K562 (cell line): ENCODE results near the gene SPAG7. TPM values are rescaled to one million over a fixed set of nuclear protein-coding genes. Genes with fewer than 3 reads are reported as not detected.

ENCODE experiments used
- BCL6 ChIP-seq: fragments of 250-450 bp; sonication (Bioruptor Pico); IDR thresholded peaks from 2 replicates; pipeline ENCODE4 v1.4.0; 2020
- BHLHE40 ChIP-seq: IDR thresholded peaks from 2 replicates; pipeline ENCODE4 v1.6.1; 2011; ENCODE audit warnings: low read length, improper control_type of control experiment
- CXXC5 ChIP-seq: fragments of 250-450 bp; sonication (Bioruptor Pico); IDR thresholded peaks from 2 replicates; pipeline ENCODE4 v1.8.0; 2022; ENCODE audit warnings: inconsistent platforms, mild to moderate bottlenecking, moderate library complexity
- GATA2 ChIP-seq: sonication (generic); formaldehyde crosslinking; IDR thresholded peaks from 2 replicates; pipeline ENCODE4 v1.4.0; 2020; ENCODE audit warnings: mild to moderate bottlenecking, missing genetic modification reagents
- NR4A1 ChIP-seq, 2 experiments: fragments of 250-450 bp in 1 of 2; fragments of 450-650 bp in 1 of 2; sonication (Bioruptor Pico) in 1 of 2; IDR thresholded peaks; 2 replicates each; pipeline versions ENCODE4 v1.4.0 to v1.6.1; 2016 to 2020; ENCODE audit warnings: mild to moderate bottlenecking in 2 of 2, missing compliant biosample characterization in 1 of 2, missing genetic modification characterization in 1 of 2, moderate library complexity in 1 of 2
- OTX1 ChIP-seq: fragments of 450-650 bp; formaldehyde crosslinking; IDR thresholded peaks from 2 replicates; pipeline ENCODE4 v1.4.0; 2022; ENCODE audit warnings: mild to moderate bottlenecking
- RFX1 ChIP-seq: fragments of 450-650 bp; IDR thresholded peaks from 2 replicates; pipeline ENCODE4 v1.6.1; 2016; ENCODE audit warnings: mild to moderate bottlenecking, moderate library complexity
- TAF7 ChIP-seq: fragments of 450-650 bp; IDR thresholded peaks from 2 replicates; pipeline ENCODE4 v1.6.1; 2016; ENCODE audit warnings: missing genetic modification characterization, missing compliant biosample characterization
- ZBTB7A ChIP-seq: IDR thresholded peaks from 2 replicates; pipeline ENCODE4 v1.6.1; 2011; ENCODE audit warnings: low read depth, mild to moderate bottlenecking, low read length, moderate library complexity, borderline replicate concordance; ENCODE audit not compliant: control insufficient read depth
- ZNF311 ChIP-seq: fragments of 250-450 bp; sonication (Bioruptor Pico); IDR thresholded peaks from 2 replicates; pipeline ENCODE4 v1.4.0; 2020; ENCODE audit warnings: mild to moderate bottlenecking, moderate library complexity
- polyA plus RNA-seq, 8 experiments: library from polyadenylated mRNA; depleted of rRNA in 4 of 8; stranded (reverse) in 5 of 8; unstranded in 3 of 8; fragments of >200 nt; fragmentation: Nextera tagmentation in 2 of 8; fragmentation: Illumina TruSeq in 1 of 8; extraction: Ambion mirVana in 2 of 8; extraction: Trizol in 1 of 8; gene quantifications; 2 replicates each; pipeline versions ENCODE4 v1.2.1 to v1.2.3, GENCODE V29; 2011 to 2014; ENCODE audit warnings: inconsistent platforms in 1 of 8, missing spikeins in 1 of 8
- total RNA-seq, 7 experiments: library from RNA; depleted of rRNA in 6 of 7; stranded (reverse); fragments of >200 nt in 6 of 7; fragmentation: Illumina TruSeq in 2 of 7; extraction: Trizol in 2 of 7; gene quantifications; 2 replicates each; pipeline versions ENCODE4 v1.2.1 to v1.2.3, GENCODE V29; 2011 to 2021; ENCODE audit warnings: low replicate concordance in 1 of 7
- TF ChIP-seq, protein P1 (sequence below), 3 experiments: fragments of 200-800 bp in 1 of 3; fragments of 250-450 bp in 1 of 3; fragments of 450-650 bp in 1 of 3; sonication (Bioruptor Pico) in 1 of 3; sonication (Bioruptor generic) in 1 of 3; formaldehyde crosslinking in 1 of 3; IDR thresholded peaks; 2 replicates each; pipeline versions ENCODE4 v1.6.1 to v1.8.0; 2016 to 2022; ENCODE audit warnings: mild to moderate bottlenecking in 2 of 3, missing genetic modification characterization in 2 of 3, missing compliant biosample characterization in 1 of 3, moderate library complexity in 1 of 3
- TF ChIP-seq, protein P2 (sequence below): IDR thresholded peaks from 2 replicates; pipeline ENCODE4 v1.6.1; 2012; ENCODE audit warnings: low read depth, low read length, improper control_type of control experiment, borderline replicate concordance
- TF ChIP-seq, protein P3 (sequence below): sonication (generic); IDR thresholded peaks from 2 replicates; pipeline ENCODE4 v1.6.1; 2016
- TF ChIP-seq, protein P4 (sequence below): fragments of 250-450 bp; sonication (Bioruptor Pico); IDR thresholded peaks from 2 replicates; pipeline ENCODE4 v1.4.0; 2020; ENCODE audit warnings: mild to moderate bottlenecking, moderate library complexity
- TF ChIP-seq, protein P5 (sequence below): fragments of 250-450 bp; sonication (Bioruptor Pico); IDR thresholded peaks from 2 replicates; pipeline ENCODE4 v1.4.0; 2020
- TF ChIP-seq, protein P6 (sequence below): fragments of 450-650 bp; formaldehyde crosslinking; conservative IDR thresholded peaks from 2 replicates; pipeline ENCODE4 v1.4.0; 2022; ENCODE audit warnings: mild to moderate bottlenecking, missing genetic modification characterization

Gene SPAG7
- total and polyA plus RNA-seq, 9 of the 15 experiments (the other 6 are each of a cell fraction or from before 2014, with no cell fraction given), result 5.6 to 53.5 (median 36.3) TPM

DNA sequence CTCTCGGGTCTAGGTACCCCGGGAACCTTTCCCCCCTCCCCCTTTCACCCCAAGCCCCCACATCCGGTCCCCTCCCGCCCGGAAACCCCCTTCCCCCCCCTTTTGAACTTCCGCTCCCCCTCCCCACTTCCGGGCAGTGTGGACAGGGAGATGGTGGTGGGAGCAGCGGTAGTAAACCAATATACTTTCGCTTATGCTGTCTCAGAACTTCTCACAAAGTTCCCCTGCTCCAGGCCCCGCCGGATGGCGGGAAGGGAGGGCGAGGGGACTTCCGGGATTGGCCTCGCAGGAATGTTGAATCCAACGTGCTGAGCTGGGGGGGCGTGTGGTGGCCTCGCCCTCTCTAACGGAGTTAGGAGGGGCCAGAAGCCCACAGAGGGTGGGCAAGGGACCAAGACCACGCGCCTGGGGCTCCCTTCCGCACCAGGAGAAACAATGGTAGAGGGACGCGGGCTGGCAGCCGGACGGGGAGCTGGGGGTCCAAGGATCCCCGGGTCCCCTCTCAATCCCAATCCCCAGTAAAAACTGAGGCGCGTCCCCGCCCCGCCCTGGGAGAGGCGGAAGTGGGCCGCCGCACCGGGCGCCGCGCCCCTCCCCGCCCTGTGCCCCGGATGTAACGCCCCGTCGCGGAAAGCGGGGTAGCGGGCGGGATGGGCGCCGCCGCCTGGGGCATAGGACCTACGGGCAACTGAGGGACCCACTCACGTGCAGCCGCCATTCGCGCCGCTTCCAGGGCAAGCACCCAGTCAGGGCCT lies 20.0 kb downstream of the SPAG7 start (continued):
- TF ChIP-seq, protein P1, sequence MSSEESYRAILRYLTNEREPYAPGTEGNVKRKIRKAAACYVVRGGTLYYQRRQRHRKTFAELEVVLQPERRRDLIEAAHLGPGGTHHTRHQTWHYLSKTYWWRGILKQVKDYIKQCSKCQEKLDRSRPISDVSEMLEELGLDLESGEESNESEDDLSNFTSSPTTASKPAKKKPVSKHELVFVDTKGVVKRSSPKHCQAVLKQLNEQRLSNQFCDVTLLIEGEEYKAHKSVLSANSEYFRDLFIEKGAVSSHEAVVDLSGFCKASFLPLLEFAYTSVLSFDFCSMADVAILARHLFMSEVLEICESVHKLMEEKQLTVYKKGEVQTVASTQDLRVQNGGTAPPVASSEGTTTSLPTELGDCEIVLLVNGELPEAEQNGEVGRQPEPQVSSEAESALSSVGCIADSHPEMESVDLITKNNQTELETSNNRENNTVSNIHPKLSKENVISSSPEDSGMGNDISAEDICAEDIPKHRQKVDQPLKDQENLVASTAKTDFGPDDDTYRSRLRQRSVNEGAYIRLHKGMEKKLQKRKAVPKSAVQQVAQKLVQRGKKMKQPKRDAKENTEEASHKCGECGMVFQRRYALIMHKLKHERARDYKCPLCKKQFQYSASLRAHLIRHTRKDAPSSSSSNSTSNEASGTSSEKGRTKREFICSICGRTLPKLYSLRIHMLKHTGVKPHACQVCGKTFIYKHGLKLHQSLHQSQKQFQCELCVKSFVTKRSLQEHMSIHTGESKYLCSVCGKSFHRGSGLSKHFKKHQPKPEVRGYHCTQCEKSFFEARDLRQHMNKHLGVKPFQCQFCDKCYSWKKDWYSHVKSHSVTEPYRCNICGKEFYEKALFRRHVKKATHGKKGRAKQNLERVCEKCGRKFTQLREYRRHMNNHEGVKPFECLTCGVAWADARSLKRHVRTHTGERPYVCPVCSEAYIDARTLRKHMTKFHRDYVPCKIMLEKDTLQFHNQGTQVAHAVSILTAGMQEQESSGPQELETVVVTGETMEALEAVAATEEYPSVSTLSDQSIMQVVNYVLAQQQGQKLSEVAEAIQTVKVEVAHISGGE (CRISPR knock-in tag; IDR thresholded peaks at IDR 0.05), result peak in 1 of 3 experiments; percentile 56; a peak in 1 of 6 replicates
- TF ChIP-seq, protein P2, sequence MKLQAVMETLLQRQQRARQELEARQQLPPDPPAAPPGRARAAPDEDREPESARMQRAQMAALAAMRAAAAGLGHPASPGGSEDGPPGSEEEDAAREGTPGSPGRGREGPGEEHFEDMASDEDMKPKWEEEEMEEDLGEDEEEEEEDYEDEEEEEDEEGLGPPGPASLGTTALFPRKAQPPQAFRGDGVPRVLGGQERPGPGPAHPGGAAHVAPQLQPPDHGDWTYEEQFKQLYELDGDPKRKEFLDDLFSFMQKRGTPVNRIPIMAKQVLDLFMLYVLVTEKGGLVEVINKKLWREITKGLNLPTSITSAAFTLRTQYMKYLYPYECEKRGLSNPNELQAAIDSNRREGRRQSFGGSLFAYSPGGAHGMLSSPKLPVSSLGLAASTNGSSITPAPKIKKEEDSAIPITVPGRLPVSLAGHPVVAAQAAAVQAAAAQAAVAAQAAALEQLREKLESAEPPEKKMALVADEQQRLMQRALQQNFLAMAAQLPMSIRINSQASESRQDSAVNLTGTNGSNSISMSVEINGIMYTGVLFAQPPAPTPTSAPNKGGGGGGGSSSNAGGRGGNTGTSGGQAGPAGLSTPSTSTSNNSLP, result no peak
- TF ChIP-seq CXXC5 (CRISPR knock-in tag), result peak; percentile 71
- TF ChIP-seq, protein P3, sequence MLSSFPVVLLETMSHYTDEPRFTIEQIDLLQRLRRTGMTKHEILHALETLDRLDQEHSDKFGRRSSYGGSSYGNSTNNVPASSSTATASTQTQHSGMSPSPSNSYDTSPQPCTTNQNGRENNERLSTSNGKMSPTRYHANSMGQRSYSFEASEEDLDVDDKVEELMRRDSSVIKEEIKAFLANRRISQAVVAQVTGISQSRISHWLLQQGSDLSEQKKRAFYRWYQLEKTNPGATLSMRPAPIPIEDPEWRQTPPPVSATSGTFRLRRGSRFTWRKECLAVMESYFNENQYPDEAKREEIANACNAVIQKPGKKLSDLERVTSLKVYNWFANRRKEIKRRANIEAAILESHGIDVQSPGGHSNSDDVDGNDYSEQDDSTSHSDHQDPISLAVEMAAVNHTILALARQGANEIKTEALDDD, result no peak
- TF ChIP-seq BCL6, result no peak
- TF ChIP-seq GATA2 (CRISPR knock-in tag), result no peak
- no peak for TF ChIP-seq BHLHE40
- no peak for TF ChIP-seq NR4A1 (CRISPR knock-in tag; IDR thresholded peaks at IDR 0.05)
- TF ChIP-seq NR4A1 (tag; IDR thresholded peaks at IDR 0.05), result no peak
- TF ChIP-seq, protein P4, sequence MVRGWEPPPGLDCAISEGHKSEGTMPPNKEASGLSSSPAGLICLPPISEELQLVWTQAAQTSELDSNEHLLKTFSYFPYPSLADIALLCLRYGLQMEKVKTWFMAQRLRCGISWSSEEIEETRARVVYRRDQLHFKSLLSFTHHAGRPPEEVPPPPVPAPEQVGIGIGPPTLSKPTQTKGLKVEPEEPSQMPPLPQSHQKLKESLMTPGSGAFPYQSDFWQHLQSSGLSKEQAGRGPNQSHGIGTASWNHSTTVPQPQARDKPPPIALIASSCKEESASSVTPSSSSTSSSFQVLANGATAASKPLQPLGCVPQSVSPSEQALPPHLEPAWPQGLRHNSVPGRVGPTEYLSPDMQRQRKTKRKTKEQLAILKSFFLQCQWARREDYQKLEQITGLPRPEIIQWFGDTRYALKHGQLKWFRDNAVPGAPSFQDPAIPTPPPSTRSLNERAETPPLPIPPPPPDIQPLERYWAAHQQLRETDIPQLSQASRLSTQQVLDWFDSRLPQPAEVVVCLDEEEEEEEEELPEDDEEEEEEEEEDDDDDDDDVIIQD (CRISPR knock-in tag), result no peak
- TF ChIP-seq ZNF311 (CRISPR knock-in tag), result no peak
- no peak for TF ChIP-seq OTX1 (CRISPR knock-in tag)
- TF ChIP-seq ZBTB7A, result peak; percentile 68
- TF ChIP-seq RFX1, result no peak
- TF ChIP-seq, protein P5, sequence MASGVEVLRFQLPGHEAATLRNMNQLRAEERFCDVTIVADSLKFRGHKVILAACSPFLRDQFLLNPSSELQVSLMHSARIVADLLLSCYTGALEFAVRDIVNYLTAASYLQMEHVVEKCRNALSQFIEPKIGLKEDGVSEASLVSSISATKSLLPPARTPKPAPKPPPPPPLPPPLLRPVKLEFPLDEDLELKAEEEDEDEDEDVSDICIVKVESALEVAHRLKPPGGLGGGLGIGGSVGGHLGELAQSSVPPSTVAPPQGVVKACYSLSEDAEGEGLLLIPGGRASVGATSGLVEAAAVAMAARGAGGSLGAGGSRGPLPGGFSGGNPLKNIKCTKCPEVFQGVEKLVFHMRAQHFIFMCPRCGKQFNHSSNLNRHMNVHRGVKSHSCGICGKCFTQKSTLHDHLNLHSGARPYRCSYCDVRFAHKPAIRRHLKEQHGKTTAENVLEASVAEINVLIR (CRISPR knock-in tag), result no peak
- TF ChIP-seq, protein P6, sequence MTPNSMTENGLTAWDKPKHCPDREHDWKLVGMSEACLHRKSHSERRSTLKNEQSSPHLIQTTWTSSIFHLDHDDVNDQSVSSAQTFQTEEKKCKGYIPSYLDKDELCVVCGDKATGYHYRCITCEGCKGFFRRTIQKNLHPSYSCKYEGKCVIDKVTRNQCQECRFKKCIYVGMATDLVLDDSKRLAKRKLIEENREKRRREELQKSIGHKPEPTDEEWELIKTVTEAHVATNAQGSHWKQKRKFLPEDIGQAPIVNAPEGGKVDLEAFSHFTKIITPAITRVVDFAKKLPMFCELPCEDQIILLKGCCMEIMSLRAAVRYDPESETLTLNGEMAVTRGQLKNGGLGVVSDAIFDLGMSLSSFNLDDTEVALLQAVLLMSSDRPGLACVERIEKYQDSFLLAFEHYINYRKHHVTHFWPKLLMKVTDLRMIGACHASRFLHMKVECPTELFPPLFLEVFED (CRISPR knock-in tag), result no peak
- TF ChIP-seq TAF7 (tag), result no peak
